ENCODE data around the gene EVA1C.

The EVA1C gene

DNA sequence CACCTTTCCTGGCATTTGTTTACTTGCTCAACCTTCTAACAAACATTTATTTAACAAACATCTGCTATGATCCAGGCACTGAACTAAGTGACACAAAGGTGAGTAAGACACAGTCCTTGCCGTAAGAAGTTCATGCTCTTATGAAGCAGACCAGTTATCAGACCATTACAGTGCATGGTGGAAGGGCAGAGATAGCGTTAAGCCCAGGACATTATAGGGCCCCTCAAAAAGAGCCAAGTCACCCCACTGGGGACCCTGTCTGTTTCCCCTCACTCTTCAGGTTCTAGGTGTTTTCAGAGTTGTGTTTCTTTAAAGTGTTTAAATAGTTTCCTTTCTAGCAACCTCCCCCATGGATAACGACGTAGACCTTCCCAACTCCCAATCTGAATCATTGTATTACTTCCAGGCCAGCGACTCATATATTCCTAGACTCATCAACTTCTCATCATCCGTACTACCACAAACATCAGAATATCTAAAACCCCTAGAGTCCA lies 133.5 kb downstream of the EVA1C start:
- TF ChIP-seq, protein P1, sequence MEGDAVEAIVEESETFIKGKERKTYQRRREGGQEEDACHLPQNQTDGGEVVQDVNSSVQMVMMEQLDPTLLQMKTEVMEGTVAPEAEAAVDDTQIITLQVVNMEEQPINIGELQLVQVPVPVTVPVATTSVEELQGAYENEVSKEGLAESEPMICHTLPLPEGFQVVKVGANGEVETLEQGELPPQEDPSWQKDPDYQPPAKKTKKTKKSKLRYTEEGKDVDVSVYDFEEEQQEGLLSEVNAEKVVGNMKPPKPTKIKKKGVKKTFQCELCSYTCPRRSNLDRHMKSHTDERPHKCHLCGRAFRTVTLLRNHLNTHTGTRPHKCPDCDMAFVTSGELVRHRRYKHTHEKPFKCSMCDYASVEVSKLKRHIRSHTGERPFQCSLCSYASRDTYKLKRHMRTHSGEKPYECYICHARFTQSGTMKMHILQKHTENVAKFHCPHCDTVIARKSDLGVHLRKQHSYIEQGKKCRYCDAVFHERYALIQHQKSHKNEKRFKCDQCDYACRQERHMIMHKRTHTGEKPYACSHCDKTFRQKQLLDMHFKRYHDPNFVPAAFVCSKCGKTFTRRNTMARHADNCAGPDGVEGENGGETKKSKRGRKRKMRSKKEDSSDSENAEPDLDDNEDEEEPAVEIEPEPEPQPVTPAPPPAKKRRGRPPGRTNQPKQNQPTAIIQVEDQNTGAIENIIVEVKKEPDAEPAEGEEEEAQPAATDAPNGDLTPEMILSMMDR (conservative IDR thresholded peaks at IDR 0.05; ENCODE audit: low read length) = no peak
- TF ChIP-seq EZH2phosphoT487 (IDR thresholded peaks at IDR 0.05; ENCODE audit: borderline replicate concordance) = no peak
- Histone ChIP-seq H3K79me2 (ENCODE audit: insufficient read depth, low read length) (no peaks in the 10 kb centered on the region), H3K9me2 (replicated peaks; ENCODE audit: low read depth, low read length) (no peaks in the 10 kb centered on the region), H3K9ac (ENCODE audit: low read depth, low read length, poor library complexity, severe bottlenecking) (no peak overlapping the region), H3K4me3 (ENCODE audit: low read length, poor library complexity, severe bottlenecking) (no peak overlapping the region), H3F3A (ENCODE audit: low read depth) (no peaks in the 10 kb centered on the region), H3K4me1 (ENCODE audit: insufficient read depth, low read length, poor library complexity, severe bottlenecking) (no peaks in the 10 kb centered on the region), H3K27me3 (ENCODE audit: insufficient read depth, low read length, poor library complexity, severe bottlenecking) (no peaks in the 10 kb centered on the region), H4K20me1 (ENCODE audit: insufficient read depth, low read length, poor library complexity, severe bottlenecking) (no peaks in the 10 kb centered on the region), H3K36me3 (ENCODE audit: insufficient read depth, low read length) (no peaks in the 10 kb centered on the region), H3K9me3 (ENCODE audit: insufficient read depth, low read depth, low read length) (no peaks in the 10 kb centered on the region), H2AFZ (ENCODE audit: low read length) (no peak overlapping the region), H3K4me2 (ENCODE audit: low read depth, low read length, poor library complexity, severe bottlenecking) (no peak overlapping the region)

DNA sequence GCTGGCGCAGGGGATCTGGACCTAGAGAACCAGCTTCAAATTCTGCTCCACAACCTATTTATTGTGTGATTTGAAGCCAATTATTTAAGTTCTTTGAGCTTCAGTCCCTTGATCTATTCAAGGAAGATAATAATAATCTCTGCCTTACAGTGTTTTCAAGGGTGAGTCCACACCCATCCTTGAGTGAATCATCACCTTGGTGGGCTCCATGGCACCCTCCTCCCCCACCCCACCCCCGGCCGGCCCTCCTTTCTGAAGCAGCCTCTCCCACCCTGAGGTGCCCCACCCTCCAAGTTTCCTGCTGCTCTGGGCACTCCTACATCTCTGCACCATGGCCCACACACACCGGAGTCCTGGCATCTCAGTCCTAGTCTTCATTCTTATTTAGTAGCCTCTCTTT lies 134.5 kb downstream of the EVA1C start:
- Histone ChIP-seq H3K4me1 (ENCODE audit: insufficient read depth, low read length, poor library complexity, severe bottlenecking) (no peaks in the 10 kb centered on the region), H3K4me3 (ENCODE audit: low read length, poor library complexity, severe bottlenecking) (no peak overlapping the region), H3F3A (ENCODE audit: low read depth) (no peaks in the 10 kb centered on the region), H3K36me3 (ENCODE audit: insufficient read depth, low read length) (no peaks in the 10 kb centered on the region), H3K9me2 (replicated peaks; ENCODE audit: low read depth, low read length) (no peaks in the 10 kb centered on the region), H2AFZ (ENCODE audit: low read length) (no peak overlapping the region), H4K20me1 (ENCODE audit: insufficient read depth, low read length, poor library complexity, severe bottlenecking) (no peaks in the 10 kb centered on the region), H3K9ac (ENCODE audit: low read depth, low read length, poor library complexity, severe bottlenecking) (no peak overlapping the region), H3K27me3 (ENCODE audit: insufficient read depth, low read length, poor library complexity, severe bottlenecking) (no peaks in the 10 kb centered on the region), H3K9me3 (ENCODE audit: insufficient read depth, low read depth, low read length) (no peaks in the 10 kb centered on the region), H3K79me2 (ENCODE audit: insufficient read depth, low read length) (no peaks in the 10 kb centered on the region), H3K4me2 (ENCODE audit: low read depth, low read length, poor library complexity, severe bottlenecking) (no peak overlapping the region)
- TF ChIP-seq, protein P1 (conservative IDR thresholded peaks at IDR 0.05; ENCODE audit: low read length) = no peak
- no peak for TF ChIP-seq EZH2phosphoT487 (IDR thresholded peaks at IDR 0.05; ENCODE audit: borderline replicate concordance)

DNA sequence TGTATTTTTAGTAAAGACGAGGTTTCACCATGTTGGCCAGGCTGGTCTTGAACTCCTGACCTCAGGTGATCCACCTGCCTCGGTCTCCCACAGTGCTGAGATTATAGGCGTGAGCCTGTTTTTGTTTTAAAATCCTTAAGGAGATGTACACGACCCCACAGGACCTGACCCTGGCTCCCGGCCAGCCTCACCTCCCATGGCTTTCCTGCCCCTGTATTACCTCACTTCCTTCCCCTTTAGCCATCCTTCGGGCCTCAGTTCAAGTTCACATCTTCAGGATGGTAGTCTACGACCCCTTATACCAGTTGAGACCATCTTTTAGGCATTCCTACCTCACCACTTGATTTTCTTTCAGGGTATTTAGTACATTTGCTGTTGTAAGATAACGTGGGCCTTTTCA lies 136.5 kb downstream of the EVA1C start:
- H3K4me3 ChIP-seq (ENCODE audit: low read length, poor library complexity, severe bottlenecking) = no peak overlapping the region
- no peaks in the 10 kb centered on the region for H3F3A ChIP-seq (ENCODE audit: low read depth)
- H3K4me2 ChIP-seq (ENCODE audit: low read depth, low read length, poor library complexity, severe bottlenecking) = no peak overlapping the region
- H3K4me1 ChIP-seq (ENCODE audit: insufficient read depth, low read length, poor library complexity, severe bottlenecking) = no peaks in the 10 kb centered on the region
- H2AFZ ChIP-seq (ENCODE audit: low read length) = no peak overlapping the region
- H3K27me3 ChIP-seq (ENCODE audit: insufficient read depth, low read length, poor library complexity, severe bottlenecking) = no peaks in the 10 kb centered on the region
- H3K79me2 ChIP-seq (ENCODE audit: insufficient read depth, low read length) = no peaks in the 10 kb centered on the region
- H3K9me2 ChIP-seq (replicated peaks; ENCODE audit: low read depth, low read length) = no peaks in the 10 kb centered on the region
- H3K36me3 ChIP-seq (ENCODE audit: insufficient read depth, low read length) = no peaks in the 10 kb centered on the region
- TF ChIP-seq EZH2phosphoT487 (IDR thresholded peaks at IDR 0.05; ENCODE audit: borderline replicate concordance) = no peak
- TF ChIP-seq, protein P1 (conservative IDR thresholded peaks at IDR 0.05; ENCODE audit: low read length) = no peak
- no peak overlapping the region for H3K9ac ChIP-seq (ENCODE audit: low read depth, low read length, poor library complexity, severe bottlenecking)
- H3K9me3 ChIP-seq (ENCODE audit: insufficient read depth, low read depth, low read length) = no peaks in the 10 kb centered on the region
- no peaks in the 10 kb centered on the region for H4K20me1 ChIP-seq (ENCODE audit: insufficient read depth, low read length, poor library complexity, severe bottlenecking)
